Mesendoderm (in vitro differentiated cells): ENCODE results near the gene COA7. TPM values are rescaled to one million over a fixed set of nuclear protein-coding genes. Genes with fewer than 3 reads are reported as not detected.

Source experiments
- DNase-seq: peaks from one replicate; pipeline ENCODE4 v3.0.0; 2013
- H2AK5ac ChIP-seq: 2 replicates; pipeline ENCODE4 v1.6.1; 2013; ENCODE audit warnings: low read length, inconsistent platforms
- H2BK120ac ChIP-seq: 2 replicates; pipeline ENCODE4 v1.6.1; 2013; ENCODE audit warnings: low read depth, mild to moderate bottlenecking, low read length, moderate library complexity, mixed read lengths
- H2BK15ac ChIP-seq: replicated peaks from 2 replicates; pipeline ENCODE4 v1.6.1; 2013; ENCODE audit warnings: low read depth, mild to moderate bottlenecking, moderate library complexity
- H2BK5ac ChIP-seq: 2 replicates; pipeline ENCODE4 v1.6.1; 2013; ENCODE audit warnings: low read length, inconsistent platforms
- H3K18ac ChIP-seq: 2 replicates; pipeline ENCODE4 v1.6.1; 2013; ENCODE audit warnings: mild to moderate bottlenecking, low read length, mixed read lengths
- H3K23ac ChIP-seq: one replicate; pipeline ENCODE4 v1.6.1; 2013; ENCODE audit warnings: low read length
- H3K27ac ChIP-seq: 2 replicates; pipeline ENCODE4 v1.5.1; 2013; ENCODE audit warnings: low read depth, mild to moderate bottlenecking, inconsistent platforms, low read length, moderate library complexity
- H3K27me3 ChIP-seq: 2 replicates; pipeline ENCODE4 v1.6.1; 2013; ENCODE audit warnings: low read length, control low read depth, mild to moderate bottlenecking, inconsistent platforms; ENCODE audit not compliant: insufficient read depth, poor library complexity
- H3K36me3 ChIP-seq: 2 replicates; pipeline ENCODE4 v1.6.1; 2013; ENCODE audit warnings: low read length, inconsistent platforms; ENCODE audit not compliant: control insufficient read depth, insufficient read depth
- H3K4ac ChIP-seq: one replicate; pipeline ENCODE4 v1.6.1; 2013; ENCODE audit warnings: low read depth, mild to moderate bottlenecking, low read length, moderate library complexity
- H3K4me1 ChIP-seq: 2 replicates; pipeline ENCODE4 v1.6.1; 2013; ENCODE audit warnings: low read depth, low read length, inconsistent platforms; ENCODE audit not compliant: control insufficient read depth
- H3K4me2 ChIP-seq: 2 replicates; pipeline ENCODE4 v1.6.1; 2013; ENCODE audit warnings: low read length
- H3K4me3 ChIP-seq: 2 replicates; pipeline ENCODE4 v1.5.1; 2013; ENCODE audit warnings: mild to moderate bottlenecking, low read length
- H3K56ac ChIP-seq: one replicate; pipeline ENCODE4 v1.6.1; 2013; ENCODE audit warnings: low read length
- H3K79me1 ChIP-seq: 2 replicates; pipeline ENCODE4 v1.6.1; 2013; ENCODE audit warnings: low read length, inconsistent platforms
- H3K79me2 ChIP-seq: 2 replicates; pipeline ENCODE4 v1.6.1; 2013; ENCODE audit warnings: mild to moderate bottlenecking, low read length; ENCODE audit not compliant: control insufficient read depth, insufficient read depth
- H3K9ac ChIP-seq: 2 replicates; pipeline ENCODE4 v1.6.1; 2013; ENCODE audit warnings: low read length, inconsistent platforms
- H4K5ac ChIP-seq: one replicate; pipeline ENCODE4 v1.6.1; 2013; ENCODE audit warnings: low read length
- H4K8ac ChIP-seq: one replicate; pipeline ENCODE4 v1.6.1; 2013; ENCODE audit warnings: low read depth, mild to moderate bottlenecking, control low read depth, low read length, moderate library complexity
- WGBS: extraction: QIAGEN DNeasy Blood & Tissue Kit; methylation state at CpG from one replicate; pipeline ENCODE4 v1.1.7; 2013; ENCODE audit warnings: low lambda C conversion rate, missing lambda C conversion rate; ENCODE audit not compliant: insufficient coverage; ENCODE audit errors: extremely low coverage; 5-methylcytosine and 5-hydroxymethylcytosine counted together
- polyA plus RNA-seq, 2 experiments: library from polyadenylated mRNA; stranded (reverse); fragments of 200-250 nt; gene quantifications; one replicate each; pipeline ENCODE4 v1.2.3, GENCODE V29; 2013

COA7 gene
- polyA plus RNA-seq (2013, experiment 1 of 2): 21.1 TPM
- 22.1 TPM for polyA plus RNA-seq (2013, experiment 2 of 2)

DNA sequence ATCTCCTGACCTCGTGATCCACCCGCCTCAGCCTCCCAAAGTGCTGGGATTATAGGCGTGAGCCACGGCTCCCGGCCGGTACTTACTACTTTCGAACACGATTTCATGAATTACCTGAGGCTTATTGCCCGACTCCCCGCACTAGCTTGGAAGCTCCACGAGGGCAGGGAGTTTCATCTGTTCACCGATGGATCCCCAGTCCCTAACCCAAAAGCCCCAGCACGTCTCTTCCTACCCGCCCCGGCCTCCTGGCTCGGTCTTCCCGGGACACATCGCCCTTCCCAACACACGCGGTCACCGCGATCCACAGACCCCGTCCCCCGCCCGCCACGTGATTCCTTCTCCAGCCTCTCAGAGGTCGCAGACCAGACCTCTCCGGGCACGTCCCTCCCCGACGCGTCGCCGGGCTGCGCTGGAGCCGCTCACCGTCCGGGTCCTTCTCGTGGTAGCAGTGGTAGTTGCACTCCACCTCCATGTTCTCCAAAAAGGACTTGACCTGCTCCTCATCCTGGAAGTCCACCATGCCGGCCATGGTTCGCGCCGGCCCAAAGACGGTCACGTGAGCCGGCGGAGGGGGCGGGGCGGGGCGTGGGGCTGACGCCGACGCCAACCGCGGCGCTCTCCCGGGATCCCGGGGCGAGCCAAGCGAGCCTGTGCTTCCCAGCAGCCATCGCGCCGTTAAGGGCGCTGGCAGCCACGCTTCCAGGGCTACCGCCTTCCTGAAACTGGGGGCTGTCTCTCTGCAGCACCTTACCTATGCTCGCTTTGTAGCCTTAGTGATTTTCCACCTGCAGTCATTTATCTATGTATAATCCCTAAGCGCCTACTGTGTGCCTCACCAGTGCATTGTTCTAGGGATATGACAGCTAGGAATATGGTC lies at the start of gene COA7:
Gene COA7 (minus strand): TSS at position 553 of the 880 bp plus-strand sequence. CDS start 21 bp downstream, at position 532.
- Histone ChIP-seq H2BK5ac (no peak within 1 kb of the TSS), H4K5ac (no peak within 1 kb of the TSS), H3K79me1 (peaks cover 4% of the 10 kb centered on the region), H3K4me2 (peak within 1 kb of the TSS; percentile 70), H3K56ac (peak within 1 kb of the TSS; percentile 90), H3K79me2 (peaks cover 29% of the 10 kb centered on the region), H3K36me3 (no peaks in the 10 kb centered on the region), H2AK5ac (peak within 1 kb of the TSS; percentile 14), H3K27me3 (no peaks in the 10 kb centered on the region), H3K18ac (peak within 1 kb of the TSS; percentile 56), H3K4me1 (no peaks in the 10 kb centered on the region), H3K9ac (peak within 1 kb of the TSS; percentile 76), H3K4me3 (peak within 1 kb of the TSS; percentile 55), H4K8ac (no peak within 1 kb of the TSS), H3K4ac (peak within 1 kb of the TSS; percentile 11), H2BK120ac (no peak within 1 kb of the TSS), H2BK15ac (no peak within 1 kb of the TSS), H3K23ac (peak within 1 kb of the TSS; percentile 72), H3K27ac (no peak within 1 kb of the TSS)
- DNase-seq: peak; percentile 88
- no CpG with 5 or more reads among the region's 68 CpGs for WGBS

- no CpG with 5 or more reads among the region's 1 CpG for WGBS
- no peak overlapping the region for H4K5ac ChIP-seq
- H3K27me3 ChIP-seq: no peaks in the 10 kb centered on the region
- no peaks in the 10 kb centered on the region for H3K79me2 ChIP-seq
- H2BK15ac ChIP-seq: no peak overlapping the region
- H3K9ac ChIP-seq: no peak overlapping the region
- no peak overlapping the region for H3K4ac ChIP-seq
- no peak overlapping the region for H3K4me2 ChIP-seq
- no peak overlapping the region for H4K8ac ChIP-seq
- H3K27ac ChIP-seq: no peak overlapping the region
- no peak overlapping the region for H3K56ac ChIP-seq
- H2BK5ac ChIP-seq: no peak overlapping the region
- H3K36me3 ChIP-seq: no peaks in the 10 kb centered on the region
- no peak overlapping the region for H3K4me3 ChIP-seq
- no peaks in the 10 kb centered on the region for H3K4me1 ChIP-seq
- H2BK120ac ChIP-seq: no peak overlapping the region
- no peak for DNase-seq
- H3K18ac ChIP-seq: no peak overlapping the region
- no peak overlapping the region for H2AK5ac ChIP-seq
- H3K79me1 ChIP-seq: no peaks in the 10 kb centered on the region
- no peak overlapping the region for H3K23ac ChIP-seq
Measured at GRCh38 chr1:52747450-52747849, 49.3 kb upstream of the COA7 start.

DNA sequence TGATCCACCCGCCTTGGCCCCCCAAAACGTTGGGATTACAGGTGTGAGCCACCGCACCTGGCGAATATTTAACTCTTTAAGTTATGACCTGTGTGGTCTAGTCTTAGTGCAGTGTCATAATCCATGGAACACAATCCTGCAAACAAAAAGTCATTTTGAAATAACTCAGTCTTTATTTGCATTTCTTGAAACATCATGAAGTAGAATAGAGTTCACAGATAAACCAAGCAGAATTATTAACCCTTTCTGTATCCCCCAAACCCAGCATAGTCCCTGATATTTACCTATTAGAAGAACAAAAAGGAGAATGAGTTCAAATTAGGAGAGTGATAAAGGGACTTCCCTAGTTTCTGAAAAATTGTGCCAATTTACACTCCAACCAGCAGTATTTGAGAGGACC lies 48.0 kb upstream of the COA7 start:
- Histone ChIP-seq H3K36me3 (no peaks in the 10 kb centered on the region), H3K4ac (no peak overlapping the region), H3K27me3 (no peaks in the 10 kb centered on the region), H2BK15ac (no peak overlapping the region), H3K4me3 (no peak overlapping the region), H3K23ac (no peak overlapping the region), H2BK120ac (no peak overlapping the region), H3K4me1 (no peaks in the 10 kb centered on the region), H3K18ac (no peak overlapping the region), H3K4me2 (no peak overlapping the region), H3K9ac (no peak overlapping the region), H2AK5ac (no peak overlapping the region), H2BK5ac (no peak overlapping the region), H3K79me1 (no peaks in the 10 kb centered on the region), H4K8ac (no peak overlapping the region), H4K5ac (no peak overlapping the region), H3K56ac (no peak overlapping the region), H3K27ac (no peak overlapping the region), H3K79me2 (no peaks in the 10 kb centered on the region)
- no peak for DNase-seq
- no CpG with 5 or more reads among the region's 4 CpGs for WGBS

GRCh38 chr1:52741259-52741658 lies 43.1 kb upstream of the COA7 start:
- H3K36me3 ChIP-seq: no peaks in the 10 kb centered on the region
- H2BK120ac ChIP-seq: no peak overlapping the region
- H2BK15ac ChIP-seq: no peak overlapping the region
- no peak overlapping the region for H3K56ac ChIP-seq
- no peaks in the 10 kb centered on the region for H3K4me1 ChIP-seq
- no peaks in the 10 kb centered on the region for H3K79me2 ChIP-seq
- H3K4ac ChIP-seq: no peak overlapping the region
- DNase-seq: no peak
- WGBS: no CpG with 5 or more reads among the region's 3 CpGs
- no peak overlapping the region for H3K4me3 ChIP-seq
- peaks cover 2% of the 10 kb centered on the region for H3K79me1 ChIP-seq
- H3K27me3 ChIP-seq: no peaks in the 10 kb centered on the region
- H4K8ac ChIP-seq: no peak overlapping the region
- no peak overlapping the region for H2AK5ac ChIP-seq
- no peak overlapping the region for H3K18ac ChIP-seq
- H2BK5ac ChIP-seq: no peak overlapping the region
- no peak overlapping the region for H3K23ac ChIP-seq
- H3K9ac ChIP-seq: no peak overlapping the region
- H3K4me2 ChIP-seq: no peak overlapping the region
- H3K27ac ChIP-seq: no peak overlapping the region
- no peak overlapping the region for H4K5ac ChIP-seq

DNA sequence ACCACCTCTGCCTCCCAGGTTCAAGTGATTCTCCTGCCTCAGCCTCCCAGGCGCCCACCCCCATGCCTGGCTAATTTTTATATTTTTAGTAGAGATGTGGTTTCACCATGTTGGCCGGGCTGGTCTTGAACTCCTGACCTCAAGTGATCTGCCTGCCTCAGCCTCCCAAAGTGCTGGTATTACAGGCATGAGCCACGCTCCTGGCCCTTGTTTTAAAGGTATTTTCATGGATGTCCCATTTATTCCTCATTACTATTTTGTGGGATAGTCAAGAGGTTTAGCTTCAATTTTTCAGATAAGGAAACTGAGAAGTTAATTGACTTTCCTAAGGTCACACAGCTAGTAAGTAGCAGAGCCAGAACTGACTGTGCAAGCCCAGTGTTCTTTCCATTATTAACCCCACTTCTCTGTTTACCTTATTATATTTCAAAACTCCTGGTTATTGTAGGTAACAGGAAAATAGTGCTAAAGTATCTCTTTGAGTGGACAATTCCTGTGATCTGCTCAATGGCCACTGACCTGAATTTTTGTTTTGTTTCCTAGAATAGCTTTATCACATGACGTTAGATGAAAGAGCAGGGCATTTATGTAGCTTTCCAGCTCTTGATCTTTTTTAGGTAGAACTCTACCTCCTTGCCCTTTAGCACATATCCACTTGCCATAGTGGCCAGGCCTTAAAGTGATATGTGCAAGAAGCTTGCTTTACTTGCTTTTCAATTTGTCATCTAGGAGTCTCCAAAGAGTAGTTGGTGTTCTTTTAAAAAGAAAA lies 41.7 kb upstream of the COA7 start:
- H3K9ac ChIP-seq: no peak overlapping the region
- H3K4me3 ChIP-seq: no peak overlapping the region
- H3K23ac ChIP-seq: no peak overlapping the region
- no peaks in the 10 kb centered on the region for H3K27me3 ChIP-seq
- no peak overlapping the region for H4K8ac ChIP-seq
- H3K56ac ChIP-seq: no peak overlapping the region
- no peak for DNase-seq
- H4K5ac ChIP-seq: no peak overlapping the region
- no peak overlapping the region for H2BK120ac ChIP-seq
- H3K18ac ChIP-seq: no peak overlapping the region
- H3K36me3 ChIP-seq: no peaks in the 10 kb centered on the region
- H2AK5ac ChIP-seq: no peak overlapping the region
- H2BK5ac ChIP-seq: no peak overlapping the region
- H2BK15ac ChIP-seq: no peak overlapping the region
- H3K4ac ChIP-seq: no peak overlapping the region
- H3K27ac ChIP-seq: no peak overlapping the region
- no peaks in the 10 kb centered on the region for H3K79me2 ChIP-seq
- WGBS: no CpG with 5 or more reads among the region's 4 CpGs
- peaks cover 2% of the 10 kb centered on the region for H3K79me1 ChIP-seq
- H3K4me2 ChIP-seq: no peak overlapping the region
- H3K4me1 ChIP-seq: no peaks in the 10 kb centered on the region
